ENCODE measurements around the gene GFM1. TPM values are rescaled to one million over a fixed set of nuclear protein-coding genes. Genes with fewer than 3 reads are reported as not detected.
A peak's percentile ranks its signal among the peaks of the same experiment; 100 is the strongest.

GFM1 gene
- total RNA-seq, 6 donors from 2014 or later, result 15.3 to 50.0 (median 39.2) TPM

GRCh38 chr3:158700559-158700958, 56.2 kb downstream of the GFM1 start:
- H3K4me1 ChIP-seq, result peaks cover 0 to 13% (median 8%) of the 10 kb centered on the region in 4 donors
- no peak for TF ChIP-seq POLR2AphosphoS5 (IDR thresholded peaks at IDR 0.05)
- no peaks in the 10 kb centered on the region for H3K9me3 ChIP-seq
- DNase-seq, result no peak
- no peaks in the 10 kb centered on the region for H3K27me3 ChIP-seq
- peaks cover 0 to 5% (median 0%) of the 10 kb centered on the region in 4 donors for H3K36me3 ChIP-seq
- ATAC-seq (ENCODE audit: low FRiP score in 2 of 2), result peak in 1 of 2 donors; percentile 48
- no peak overlapping the region for H3K27ac ChIP-seq
- no peak overlapping the region for H3K4me3 ChIP-seq

DNA sequence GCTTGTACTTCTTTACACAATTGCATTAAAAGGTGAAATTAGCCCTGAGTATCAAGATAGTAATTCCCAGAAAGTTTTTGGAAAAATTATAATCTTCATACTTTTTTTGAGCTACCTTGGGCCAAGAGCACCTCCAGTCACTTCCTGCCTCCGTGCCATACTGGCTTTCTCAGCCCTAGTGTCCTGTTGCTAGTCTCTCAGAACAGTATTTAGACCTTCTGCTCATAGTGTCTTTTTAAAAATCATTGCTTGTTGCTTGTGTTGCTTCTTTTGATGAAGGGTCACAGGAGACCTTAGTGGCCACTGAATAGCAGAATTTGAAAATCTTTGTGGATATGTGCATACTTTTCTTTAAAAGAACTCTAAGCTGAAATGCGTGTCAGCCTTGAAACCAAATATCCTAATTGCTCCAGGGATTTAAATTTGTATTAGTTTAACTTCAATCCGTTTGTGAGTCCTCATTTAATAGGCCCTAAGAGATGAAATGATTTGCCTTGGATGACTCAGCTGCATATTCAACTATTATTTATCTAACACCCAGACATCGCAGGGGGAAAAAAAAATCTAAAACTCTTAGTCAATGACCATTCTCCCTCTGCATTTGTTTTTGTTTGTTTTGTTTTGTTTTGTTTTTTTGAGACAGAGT, 57.2 kb downstream of the GFM1 start:
- ATAC-seq (ENCODE audit: low FRiP score in 2 of 2) (no peak), DNase-seq (no peak)
- Histone ChIP-seq H3K27me3 (no peaks in the 10 kb centered on the region), H3K36me3 (peaks cover 0 to 10% (median 0%) of the 10 kb centered on the region in 4 donors), H3K9me3 (no peaks in the 10 kb centered on the region), H3K4me3 (no peak overlapping the region), H3K4me1 (peaks cover 0 to 10% (median 8%) of the 10 kb centered on the region in 4 donors), H3K27ac (no peak overlapping the region)
- WGBS, 2 donors, result 82 to 88% methylated on average over 4 of the region's 4 CpGs
- TF ChIP-seq POLR2A (IDR thresholded peaks at IDR 0.05) (no peak), POLR2AphosphoS5 (IDR thresholded peaks at IDR 0.05) (no peak), CTCF (IDR thresholded peaks at IDR 0.05) (no peak), EP300 (IDR thresholded peaks at IDR 0.05) (no peak)

DNA sequence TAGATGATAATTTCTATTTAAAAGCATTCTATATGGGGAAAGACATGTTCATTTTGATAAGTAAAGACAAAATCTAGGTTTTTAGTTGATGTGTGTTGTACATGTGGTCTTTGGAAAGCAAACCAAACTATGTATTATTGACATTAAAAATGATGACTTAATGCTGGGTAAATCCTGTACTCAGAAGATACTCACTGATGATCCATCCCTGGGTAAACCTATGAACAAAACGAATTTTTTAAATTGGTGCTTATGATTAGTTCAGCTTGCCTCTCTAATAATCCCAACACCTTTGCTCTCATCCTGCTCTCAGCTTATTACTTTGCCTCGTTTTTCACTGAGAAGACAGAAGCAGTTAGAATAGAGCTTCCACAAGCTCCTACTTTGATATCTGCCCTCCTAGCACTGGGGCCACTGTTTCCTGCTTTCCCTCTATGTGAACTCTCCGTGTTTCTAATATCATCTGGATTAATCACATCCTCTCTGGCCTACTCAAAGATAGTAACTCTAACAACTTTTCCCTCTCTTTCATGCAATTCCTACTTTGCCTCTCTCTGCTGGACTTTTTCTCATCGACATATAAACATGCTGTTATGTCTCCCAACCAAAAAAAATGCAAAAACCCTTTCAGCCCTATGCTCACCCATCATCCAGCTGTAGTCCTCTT, 58.6 kb downstream of the GFM1 start:
- H3K4me3 ChIP-seq, result no peak overlapping the region
- H3K27ac ChIP-seq, result no peak overlapping the region
- H3K4me1 ChIP-seq, result peaks cover 0 to 10% (median 7%) of the 10 kb centered on the region in 4 donors
- TF ChIP-seq POLR2AphosphoS5 (IDR thresholded peaks at IDR 0.05), result no peak
- TF ChIP-seq EP300 (IDR thresholded peaks at IDR 0.05), result no peak
- no peak for TF ChIP-seq POLR2A (IDR thresholded peaks at IDR 0.05)
- TF ChIP-seq CTCF (IDR thresholded peaks at IDR 0.05), result no peak
- H3K27me3 ChIP-seq, result no peaks in the 10 kb centered on the region
- peaks cover 0 to 16% (median 1%) of the 10 kb centered on the region in 4 donors for H3K36me3 ChIP-seq
- H3K9me3 ChIP-seq, result no peaks in the 10 kb centered on the region
- WGBS, 2 donors, result 71 to 73% methylated on average over 4 of the region's 4 CpGs
- ATAC-seq (ENCODE audit: low FRiP score in 2 of 2) (no peak), DNase-seq (no peak)

DNA sequence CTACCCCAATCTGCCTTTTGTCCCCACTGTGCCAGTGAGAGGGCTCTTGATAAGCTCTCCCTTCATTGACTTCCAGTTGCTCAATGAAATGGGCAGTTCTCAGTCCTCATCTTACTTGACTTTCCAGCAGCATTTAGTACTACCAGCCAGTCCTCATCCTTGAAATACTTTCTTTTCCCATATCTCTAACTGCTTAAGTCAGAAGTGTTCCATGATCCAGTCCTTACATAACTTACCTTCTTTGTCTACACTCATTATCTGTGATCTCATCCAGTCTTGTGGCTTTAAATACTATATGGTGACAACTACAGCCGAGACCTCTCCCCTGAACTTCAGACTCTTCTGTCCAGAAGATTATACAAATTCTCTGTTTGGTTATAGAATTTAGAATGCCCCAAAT, 59.2 kb downstream of the GFM1 start:
- H3K4me3 ChIP-seq, result no peak overlapping the region
- no peak for TF ChIP-seq EP300 (IDR thresholded peaks at IDR 0.05)
- no peak for TF ChIP-seq POLR2AphosphoS5 (IDR thresholded peaks at IDR 0.05)
- no peak for TF ChIP-seq CTCF (IDR thresholded peaks at IDR 0.05)
- no peak for TF ChIP-seq POLR2A (IDR thresholded peaks at IDR 0.05)
- no peaks in the 10 kb centered on the region for H3K27me3 ChIP-seq
- H3K4me1 ChIP-seq, result peaks cover 0 to 10% (median 7%) of the 10 kb centered on the region in 4 donors
- H3K9me3 ChIP-seq, result no peaks in the 10 kb centered on the region
- no peak overlapping the region for H3K27ac ChIP-seq
- peaks cover 0 to 21% (median 3%) of the 10 kb centered on the region in 4 donors for H3K36me3 ChIP-seq
- DNase-seq (no peak), ATAC-seq (ENCODE audit: low FRiP score in 2 of 2) (no peak)
- 97 to 100% methylated on average over 1 of the region's 1 CpG for WGBS, 2 donors

GRCh38 chr3:158709666-158710083, 65.3 kb downstream of the GFM1 start:
- no peak overlapping the region for H3K27ac ChIP-seq
- DNase-seq (no peak), ATAC-seq (ENCODE audit: low FRiP score in 2 of 2) (peak; percentile 35 to 94)
- H3K36me3 ChIP-seq, result peaks cover 0 to 29% (median 5%) of the 10 kb centered on the region in 4 donors
- peaks cover 8 to 24% (median 18%) of the 10 kb centered on the region in 4 donors for H3K4me1 ChIP-seq
- H3K27me3 ChIP-seq, result no peaks in the 10 kb centered on the region
- WGBS, 2 donors, result 74 to 79% methylated on average over 4 of the region's 4 CpGs
- no peak overlapping the region for H3K4me3 ChIP-seq
- no peak for TF ChIP-seq EP300 (IDR thresholded peaks at IDR 0.05)
- no peak for TF ChIP-seq CTCF (IDR thresholded peaks at IDR 0.05)
- no peak for TF ChIP-seq POLR2A (IDR thresholded peaks at IDR 0.05)
- no peak for TF ChIP-seq POLR2AphosphoS5 (IDR thresholded peaks at IDR 0.05)
- H3K9me3 ChIP-seq, result no peaks in the 10 kb centered on the region
